H9 (cell line): ENCODE measurements around the gene CCL4L2. TPM values are rescaled to one million over a fixed set of nuclear protein-coding genes. Genes with fewer than 3 reads are reported as not detected.
"Not testable (repeated sequence)": the region's sequence is repeated elsewhere in the genome, so short reads cannot be mapped to it uniquely, and the experiment has no call there.

Experiments used
- DNase-seq: peaks from one replicate; pipeline ENCODE4 v3.0.0-alpha.2; 2017
- H2AFZ ChIP-seq: one replicate; pipeline ENCODE4 v1.6.1; 2013; ENCODE audit warnings: mild to moderate bottlenecking, low read length, control low read depth, moderate library complexity
- H2AK5ac ChIP-seq: 2 replicates; pipeline ENCODE4 v1.6.1; 2013; ENCODE audit warnings: low read length, control low read depth, mixed read lengths; ENCODE audit not compliant: insufficient read length
- H2BK120ac ChIP-seq: one replicate; pipeline ENCODE4 v1.6.1; 2013; ENCODE audit warnings: low read depth, mild to moderate bottlenecking, low read length, control low read depth, inconsistent platforms; ENCODE audit not compliant: poor library complexity, severe bottlenecking
- H2BK12ac ChIP-seq: 2 replicates; pipeline ENCODE4 v1.6.1; 2013; ENCODE audit warnings: low read length, control low read depth, mixed read lengths, low read depth; ENCODE audit not compliant: insufficient read length
- H2BK15ac ChIP-seq: 2 replicates; pipeline ENCODE4 v1.6.1; 2013; ENCODE audit warnings: low read depth, low read length, control low read depth
- H2BK20ac ChIP-seq: one replicate; pipeline ENCODE4 v1.6.1; 2013; ENCODE audit warnings: low read depth, mild to moderate bottlenecking, low read length, control low read depth, inconsistent platforms; ENCODE audit not compliant: poor library complexity, severe bottlenecking
- H2BK5ac ChIP-seq: 2 replicates; pipeline ENCODE4 v1.6.1; 2013; ENCODE audit warnings: low read length, control low read depth, mixed read lengths; ENCODE audit not compliant: insufficient read length
- H3K14ac ChIP-seq: 2 replicates; pipeline ENCODE4 v1.6.1; 2013; ENCODE audit warnings: low read length, control low read depth; ENCODE audit not compliant: insufficient read depth
- H3K18ac ChIP-seq: 2 replicates; pipeline ENCODE4 v1.6.1; 2013; ENCODE audit warnings: low read depth, mild to moderate bottlenecking, mixed read lengths, low read length, control low read depth; ENCODE audit not compliant: insufficient read length
- H3K23ac ChIP-seq: 2 replicates; pipeline ENCODE4 v1.6.1; 2013; ENCODE audit warnings: low read length, control low read depth, mixed read lengths, low read depth; ENCODE audit not compliant: insufficient read length
- H3K23me2 ChIP-seq: 2 replicates; pipeline ENCODE4 v1.6.1; 2013; ENCODE audit warnings: low read depth, mild to moderate bottlenecking, mixed read lengths, low read length, control low read depth; ENCODE audit not compliant: insufficient read length, poor library complexity, severe bottlenecking
- H3K27ac ChIP-seq: 2 replicates; pipeline ENCODE4 v1.5.1; 2013; ENCODE audit warnings: low read length, control low read depth, mixed read lengths, low read depth; ENCODE audit not compliant: insufficient read length
- H3K27me3 ChIP-seq: 2 replicates; pipeline ENCODE4 v1.6.1; 2013; ENCODE audit warnings: low read length, control low read depth, inconsistent platforms; ENCODE audit not compliant: insufficient read depth
- H3K4ac ChIP-seq: 2 replicates; pipeline ENCODE4 v1.6.1; 2013; ENCODE audit warnings: low read depth, mild to moderate bottlenecking, control low read depth, inconsistent platforms, low read length, moderate library complexity
- H3K4me1 ChIP-seq: 2 replicates; pipeline ENCODE4 v1.6.1; 2013; ENCODE audit warnings: low read length, control low read depth, inconsistent platforms; ENCODE audit not compliant: insufficient read depth
- H3K4me2 ChIP-seq: 2 replicates; pipeline ENCODE4 v1.6.1; 2013; ENCODE audit warnings: low read length, control low read depth, mixed read lengths; ENCODE audit not compliant: insufficient read length, insufficient read depth
- H3K56ac ChIP-seq: 2 replicates; pipeline ENCODE4 v1.6.1; 2013; ENCODE audit warnings: low read depth, mild to moderate bottlenecking, mixed read lengths, low read length, control low read depth; ENCODE audit not compliant: insufficient read length
- H3K79me1 ChIP-seq: 2 replicates; pipeline ENCODE4 v1.6.1; 2013; ENCODE audit warnings: low read depth, mild to moderate bottlenecking, moderate library complexity, low read length, control low read depth, inconsistent platforms; ENCODE audit not compliant: insufficient read depth, poor library complexity, severe bottlenecking
- H3K79me2 ChIP-seq: 2 replicates; pipeline ENCODE4 v1.6.1; 2013; ENCODE audit warnings: low read length, control low read depth, inconsistent platforms; ENCODE audit not compliant: insufficient read depth
- H3K9ac ChIP-seq: 2 replicates; pipeline ENCODE4 v1.6.1; 2013; ENCODE audit warnings: low read length, control low read depth, mixed read lengths; ENCODE audit not compliant: insufficient read length; ENCODE audit errors: extremely low read depth
- H3K9me3 ChIP-seq: one replicate; pipeline ENCODE4 v1.6.1; 2013; ENCODE audit warnings: low read depth, low read length, inconsistent platforms; ENCODE audit not compliant: control insufficient read depth
- H3T11ph ChIP-seq: one replicate; pipeline ENCODE4 v1.6.1; 2013; ENCODE audit warnings: mild to moderate bottlenecking, low read length, control low read depth, inconsistent platforms
- H4K20me1 ChIP-seq: one replicate; pipeline ENCODE4 v1.6.1; 2013; ENCODE audit not compliant: control insufficient read depth, insufficient read length, insufficient read depth
- H4K5ac ChIP-seq: 2 replicates; pipeline ENCODE4 v1.6.1; 2013; ENCODE audit warnings: low read depth, mild to moderate bottlenecking, mixed read lengths, low read length, control low read depth; ENCODE audit not compliant: insufficient read length
- H4K8ac ChIP-seq: replicated peaks from 2 replicates; pipeline ENCODE4 v1.6.1; 2013; ENCODE audit warnings: low read length, control low read depth, mixed read lengths, low read depth; ENCODE audit not compliant: insufficient read length
- H4K91ac ChIP-seq: 2 replicates; pipeline ENCODE4 v1.6.1; 2013; ENCODE audit warnings: low read depth, mild to moderate bottlenecking, moderate library complexity, mixed read lengths, low read length, control low read depth; ENCODE audit not compliant: insufficient read length
- H3K27ac Mint-ChIP-seq, 3 experiments: 2 replicates in 2 of 3; 3 replicates in 1 of 3; pipeline ENCODE4 v1.8.0; 2020 to 2021; ENCODE audit warnings: mixed read lengths in 3 of 3, mild to moderate bottlenecking in 1 of 3, moderate library complexity in 1 of 3
- H3K27me3 Mint-ChIP-seq: 2 replicates; pipeline ENCODE4 v1.8.0; 2021; ENCODE audit warnings: low read depth, mild to moderate bottlenecking, moderate library complexity, mixed read lengths
- H3K36me3 Mint-ChIP-seq, 3 experiments: 2 replicates in 2 of 3; 3 replicates in 1 of 3; pipeline ENCODE4 v1.8.0; 2020 to 2021; ENCODE audit warnings: low read depth in 3 of 3, mixed read lengths in 3 of 3; ENCODE audit not compliant: insufficient read depth in 1 of 3
- H3K4me1 Mint-ChIP-seq, 2 experiments: 2 replicates each; pipeline ENCODE4 v1.8.0; 2020; ENCODE audit warnings: mixed read lengths in 2 of 2
- H3K4me3 Mint-ChIP-seq, 2 experiments: 2 replicates in 1 of 2; 3 replicates in 1 of 2; pipeline ENCODE4 v1.8.0; 2020 to 2021; ENCODE audit warnings: mild to moderate bottlenecking in 2 of 2, mixed read lengths in 2 of 2, moderate library complexity in 1 of 2
- H3K9me3 Mint-ChIP-seq, 2 experiments: 2 replicates in 1 of 2; 3 replicates in 1 of 2; pipeline ENCODE4 v1.8.0; 2020; ENCODE audit warnings: mild to moderate bottlenecking in 2 of 2, mixed read lengths in 2 of 2, moderate library complexity in 1 of 2
- CTCF ChIP-seq: fragments of 200-600 bp; sonication (generic); conservative IDR thresholded peaks from 3 replicates; pipeline ENCODE4 v1.8.0; 2021; ENCODE audit warnings: antibody characterized with exemption, mild to moderate bottlenecking
- WGBS: extraction: QIAGEN DNeasy Blood & Tissue Kit; methylation state at CpG from one replicate; pipeline ENCODE4 v1.1.7; 2013; ENCODE audit warnings: missing lambda C conversion rate, low lambda C conversion rate, mixed read lengths; ENCODE audit not compliant: insufficient read length; ENCODE audit errors: extremely low coverage; 5-methylcytosine and 5-hydroxymethylcytosine counted together
- total RNA-seq: library from RNA; stranded (reverse); gene quantifications from 2 replicates; pipeline ENCODE4 v1.2.1, GENCODE V29; 2021

Gene CCL4L2
- total RNA-seq, 1 experiment from 2014 or later: not detected

DNA sequence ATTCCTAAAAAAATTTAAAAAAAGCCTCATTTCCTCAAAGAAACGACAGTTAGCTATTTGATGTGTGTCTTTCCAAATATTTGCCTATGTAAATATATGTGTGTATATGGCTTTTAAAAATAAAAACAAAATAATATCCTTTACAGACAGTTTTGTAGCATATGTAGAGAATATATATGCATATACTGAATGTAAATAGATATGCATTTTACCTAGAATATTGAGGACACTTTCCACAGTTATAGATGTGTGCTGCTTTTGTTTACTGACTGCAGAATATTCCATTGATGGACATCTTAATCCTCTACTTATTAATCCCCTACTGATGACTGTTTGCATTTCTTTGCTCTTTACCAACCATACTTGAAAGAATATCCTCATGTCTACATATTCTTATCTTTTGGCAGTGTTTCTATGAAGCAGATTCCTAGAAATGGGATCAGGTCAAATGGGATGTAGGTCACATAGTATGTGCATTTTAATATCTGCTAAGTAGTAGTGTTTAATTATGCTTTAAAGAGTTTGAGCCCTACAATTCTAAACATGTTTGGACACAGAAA, 17.6 kb upstream of the CCL4L2 start:
- Mint-ChIP-seq H3K9me3 (no peaks in the 10 kb centered on the region), H3K36me3 (no peaks in the 10 kb centered on the region), H3K27me3 (peaks cover 12% of the 10 kb centered on the region), H3K4me1 (peaks cover 19 to 21% of the 10 kb centered on the region in 2 experiments), H3K4me3 (no peak overlapping the region), H3K27ac (no peak overlapping the region)
- H3T11ph ChIP-seq: no peak overlapping the region
- peaks cover 3% of the 10 kb centered on the region; the same call in 1 of the 2 replicates for H3K4me1 ChIP-seq
- H2AFZ ChIP-seq: no peak overlapping the region
- H4K91ac ChIP-seq: no peak overlapping the region
- no peaks in the 10 kb centered on the region for H3K27me3 ChIP-seq
- H3K9ac ChIP-seq: no peak overlapping the region
- H3K4ac ChIP-seq: no peak overlapping the region
- H2BK15ac ChIP-seq: no peak overlapping the region
- H3K18ac ChIP-seq: no peak overlapping the region
- H4K8ac ChIP-seq: no peak overlapping the region
- H2BK20ac ChIP-seq: no peak overlapping the region
- no peak overlapping the region for H3K4me2 ChIP-seq
- no peak overlapping the region for H3K14ac ChIP-seq
- H3K23ac ChIP-seq: no peak overlapping the region
- H2BK120ac ChIP-seq: no peak overlapping the region
- H3K79me2 ChIP-seq: no peaks in the 10 kb centered on the region
- H3K23me2 ChIP-seq: no peaks in the 10 kb centered on the region
- H3K9me3 ChIP-seq: no peaks in the 10 kb centered on the region
- no peak overlapping the region for H3K27ac ChIP-seq
- H4K20me1 ChIP-seq: no peaks in the 10 kb centered on the region
- no peaks in the 10 kb centered on the region for H3K79me1 ChIP-seq
- no peak overlapping the region for H2BK12ac ChIP-seq
- no peak overlapping the region for H2BK5ac ChIP-seq
- no peak overlapping the region for H3K56ac ChIP-seq
- DNase-seq: no peak
- no peak for TF ChIP-seq CTCF
- WGBS: no CpG with 5 or more reads among the region's 1 CpG
- no peak overlapping the region for H2AK5ac ChIP-seq
- no peak overlapping the region for H4K5ac ChIP-seq

- not testable (repeated sequence) for H3T11ph ChIP-seq, H4K8ac ChIP-seq, H3K9me3 Mint-ChIP-seq, H3K18ac ChIP-seq, H3K4me2 ChIP-seq, H4K20me1 ChIP-seq, H2BK120ac ChIP-seq, H3K14ac ChIP-seq, H3K4ac ChIP-seq, H3K27ac Mint-ChIP-seq, H2AK5ac ChIP-seq, H3K9me3 ChIP-seq, H3K23ac ChIP-seq, H3K79me1 ChIP-seq, H3K36me3 Mint-ChIP-seq, H3K23me2 ChIP-seq, H2AFZ ChIP-seq, H3K79me2 ChIP-seq, H3K4me3 Mint-ChIP-seq, H4K5ac ChIP-seq, H3K27ac ChIP-seq, H2BK20ac ChIP-seq, H2BK5ac ChIP-seq, H2BK15ac ChIP-seq, H4K91ac ChIP-seq, H3K9ac ChIP-seq, H3K56ac ChIP-seq, H3K4me1 ChIP-seq, H2BK12ac ChIP-seq, DNase-seq, H3K27me3 ChIP-seq
- Mint-ChIP-seq H3K4me1 (peaks cover 19 to 21% of the 10 kb centered on the region in 2 experiments), H3K27me3 (peaks cover 15% of the 10 kb centered on the region)
- no CpG with 5 or more reads among the region's 8 CpGs for WGBS
Measured at GRCh38 chr17:36194147-36194831, 16.6 kb upstream of the CCL4L2 start.
